GM23248 (cell line): Measurements from ENCODE around the gene ADAM12. TPM values are rescaled to one million over a fixed set of nuclear protein-coding genes. Genes with fewer than 3 reads are reported as not detected.

Experiments
- DNase-seq: peaks from one replicate; pipeline ENCODE4 v3.0.0-alpha.2; 2015
- H2AFZ ChIP-seq: fragments of 200-600 bp; sonication (generic); 2 replicates; pipeline ENCODE4 v1.6.1; 2016; ENCODE audit warnings: antibody characterized with exemption
- H3F3A ChIP-seq: fragments of 200-600 bp; sonication (generic); 2 replicates; pipeline ENCODE4 v1.6.1; 2016; ENCODE audit warnings: mild to moderate bottlenecking, antibody characterized with exemption, mixed run types; ENCODE audit not compliant: insufficient read depth
- H3K27ac ChIP-seq: fragments of 200-600 bp; sonication (generic); 2 replicates; pipeline ENCODE4 v1.5.1; 2016; ENCODE audit warnings: mild to moderate bottlenecking
- H3K27me3 ChIP-seq: fragments of 200-600 bp; sonication (generic); replicated peaks from 2 replicates; pipeline ENCODE4 v1.6.1; 2016; ENCODE audit warnings: mild to moderate bottlenecking; ENCODE audit not compliant: insufficient read depth
- H3K36me3 ChIP-seq: fragments of 200-600 bp; sonication (generic); 2 replicates; pipeline ENCODE4 v1.6.1; 2016; ENCODE audit warnings: low read depth, mild to moderate bottlenecking
- H3K4me1 ChIP-seq: fragments of 200-600 bp; sonication (generic); 2 replicates; pipeline ENCODE4 v1.6.1; 2016; ENCODE audit warnings: mild to moderate bottlenecking; ENCODE audit not compliant: insufficient read depth
- H3K4me2 ChIP-seq: fragments of 200-600 bp; sonication (generic); one replicate; pipeline ENCODE4 v1.6.1; 2016; ENCODE audit warnings: mild to moderate bottlenecking; ENCODE audit not compliant: unreplicated experiment
- H3K4me3 ChIP-seq: fragments of 200-600 bp; sonication (generic); 2 replicates; pipeline ENCODE4 v1.5.1; 2016; ENCODE audit warnings: mild to moderate bottlenecking
- H3K79me2 ChIP-seq: fragments of 200-600 bp; sonication (generic); 2 replicates; pipeline ENCODE4 v1.6.1; 2016; ENCODE audit warnings: mild to moderate bottlenecking; ENCODE audit not compliant: insufficient read depth
- H3K9ac ChIP-seq: fragments of 200-600 bp; sonication (generic); 2 replicates; pipeline ENCODE4 v1.6.1; 2016; ENCODE audit warnings: mild to moderate bottlenecking
- H3K9me2 ChIP-seq: fragments of 200-600 bp; sonication (generic); 2 replicates; pipeline ENCODE4 v1.6.1; 2016; ENCODE audit warnings: mixed run types, mild to moderate bottlenecking, moderate library complexity; ENCODE audit not compliant: insufficient read depth
- H3K9me3 ChIP-seq: fragments of 200-600 bp; sonication (generic); one replicate; pipeline ENCODE4 v1.6.1; 2017; ENCODE audit warnings: low read depth
- H4K20me1 ChIP-seq: fragments of 200-600 bp; sonication (generic); 2 replicates; pipeline ENCODE4 v1.6.0; 2016; ENCODE audit not compliant: insufficient read depth
- EZH2 ChIP-seq: fragments of 200-600 bp; sonication (generic); IDR thresholded peaks from 2 replicates; pipeline ENCODE4 v1.6.1; 2018; ENCODE audit warnings: antibody characterized with exemption, mild to moderate bottlenecking; ENCODE audit not compliant: insufficient read depth, poor library complexity, severe bottlenecking
- EZH2phosphoT487 ChIP-seq: fragments of 200-600 bp; sonication (generic); IDR thresholded peaks from 2 replicates; pipeline ENCODE4 v1.6.1; 2018; ENCODE audit warnings: antibody characterized with exemption, moderate library complexity, mild to moderate bottlenecking, low read depth; ENCODE audit not compliant: insufficient read depth
- WGBS, 2 experiments: methylation state at CpG; one replicate each; pipeline ENCODE4 v1.1.6; 2015 to 2017; ENCODE audit warnings: low lambda C conversion rate in 2 of 2, low coverage in 1 of 2; ENCODE audit errors: missing lambda C conversion rate in 2 of 2; 5-methylcytosine and 5-hydroxymethylcytosine counted together
- in situ Hi-C: fragments of 300-500 bp; cut with MboI; formaldehyde crosslinking; loops from 2 replicates; pipeline ENCODE4 v1.15.0; 2020
- polyA plus RNA-seq: library from polyadenylated mRNA; unstranded; fragments of >200 nt; fragmentation: Nextera tagmentation; extraction: Ambion mirVana; gene quantifications from 2 replicates; pipeline ENCODE4 v1.2.1, GENCODE V29; 2016
- total RNA-seq: library from RNA; depleted of rRNA; stranded (reverse); fragments of >200 nt; shearing (Covaris generic); gene quantifications from 2 replicates; pipeline ENCODE4 v1.2.3, GENCODE V29; 2014

Gene ADAM12
- total and polyA plus RNA-seq, 2 experiments from 2014 or later = 58.4 to 127 TPM

- H3K9ac ChIP-seq = peak overlapping the region; percentile 26
- no peaks in the 10 kb centered on the region for H3K9me3 ChIP-seq
- peak; percentile 50 for DNase-seq
- H3K36me3 ChIP-seq = peaks cover 9% of the 10 kb centered on the region; the same call in 1 of the 2 replicates
- in situ Hi-C loops = no loop called here
- H3K79me2 ChIP-seq = peaks cover 4% of the 10 kb centered on the region; the same call in 1 of the 2 replicates
- 65 to 67% methylated on average over 12 of the region's 12 CpGs for WGBS, 2 experiments
- no peaks in the 10 kb centered on the region for H3K27me3 ChIP-seq
- TF ChIP-seq EZH2 (no peak), EZH2phosphoT487 (no peak)
- peak overlapping the region; percentile 3 for H3K4me2 ChIP-seq
- peaks cover 10% of the 10 kb centered on the region; the same call in 1 of the 2 replicates for H3F3A ChIP-seq
- 0 out of 2 replicates have a peak, but pooled peaks cover 12% of the 10 kb centered on the region for H3K4me1 ChIP-seq
- H2AFZ ChIP-seq = no peak overlapping the region
- no peak overlapping the region for H3K4me3 ChIP-seq
- H3K27ac ChIP-seq = peak overlapping the region; percentile 1; the same call in 1 of the 2 replicates
- no peaks in the 10 kb centered on the region for H4K20me1 ChIP-seq
- H3K9me2 ChIP-seq = no peaks in the 10 kb centered on the region
Observed at GRCh38 chr10:126080879-126081411, 307.3 kb downstream of the ADAM12 start.

GRCh38 chr10:126080291-126080825 lies 307.9 kb downstream of the ADAM12 start:
- peak overlapping the region; percentile 1; the same call in 1 of the 2 replicates for H3K27ac ChIP-seq
- H3F3A ChIP-seq = peaks cover 10% of the 10 kb centered on the region; the same call in 1 of the 2 replicates
- peak overlapping the region; percentile 26 for H3K9ac ChIP-seq
- no peak overlapping the region for H2AFZ ChIP-seq
- WGBS, 2 experiments = 89 to 94% methylated on average over 7 of the region's 7 CpGs
- no peak for DNase-seq
- in situ Hi-C loops = no loop called here
- TF ChIP-seq EZH2 = no peak
- TF ChIP-seq EZH2phosphoT487 = no peak
- H3K79me2 ChIP-seq = no peaks in the 10 kb centered on the region
- peak overlapping the region; percentile 3 for H3K4me2 ChIP-seq
- no peaks in the 10 kb centered on the region for H3K9me3 ChIP-seq
- H3K4me1 ChIP-seq = 0 out of 2 replicates have a peak, but pooled peaks cover 12% of the 10 kb centered on the region
- H3K27me3 ChIP-seq = no peaks in the 10 kb centered on the region
- no peak overlapping the region for H3K4me3 ChIP-seq
- no peaks in the 10 kb centered on the region for H3K9me2 ChIP-seq
- no peaks in the 10 kb centered on the region for H4K20me1 ChIP-seq
- H3K36me3 ChIP-seq = 0 out of 2 replicates have a peak, but pooled peaks cover 5% of the 10 kb centered on the region

GRCh38 chr10:126075009-126075408 lies 313.3 kb downstream of the ADAM12 start:
- no peaks in the 10 kb centered on the region for H4K20me1 ChIP-seq
- no peak overlapping the region for H2AFZ ChIP-seq
- no peaks in the 10 kb centered on the region for H3K9me3 ChIP-seq
- H3K4me1 ChIP-seq = peaks cover 16% of the 10 kb centered on the region
- H3K4me2 ChIP-seq = no peak overlapping the region
- H3K9me2 ChIP-seq = no peaks in the 10 kb centered on the region
- H3F3A ChIP-seq = peaks cover 9% of the 10 kb centered on the region; the same call in 1 of the 2 replicates
- WGBS, 2 experiments = 96% methylated on average over 6 of the region's 6 CpGs
- H3K9ac ChIP-seq = no peak overlapping the region
- in situ Hi-C loops = no loop called here
- no peaks in the 10 kb centered on the region for H3K79me2 ChIP-seq
- no peaks in the 10 kb centered on the region for H3K27me3 ChIP-seq
- no peak overlapping the region for H3K4me3 ChIP-seq
- H3K27ac ChIP-seq = no peak overlapping the region
- no peak for DNase-seq
- TF ChIP-seq EZH2 (no peak), EZH2phosphoT487 (no peak)
- H3K36me3 ChIP-seq = no peaks in the 10 kb centered on the region

GRCh38 chr10:126074291-126074690 lies 314.0 kb downstream of the ADAM12 start:
- no peak for DNase-seq
- no peaks in the 10 kb centered on the region for H3K9me2 ChIP-seq
- peaks cover 9% of the 10 kb centered on the region; the same call in 1 of the 2 replicates for H3F3A ChIP-seq
- no peaks in the 10 kb centered on the region for H3K9me3 ChIP-seq
- no peaks in the 10 kb centered on the region for H3K36me3 ChIP-seq
- no peaks in the 10 kb centered on the region for H3K27me3 ChIP-seq
- peak overlapping the region; percentile 61 for H3K27ac ChIP-seq
- H2AFZ ChIP-seq = no peak overlapping the region
- no peak overlapping the region for H3K4me3 ChIP-seq
- in situ Hi-C loops = no loop called here
- H3K4me2 ChIP-seq = peak overlapping the region; percentile 50
- no peak for TF ChIP-seq EZH2phosphoT487
- H3K79me2 ChIP-seq = no peaks in the 10 kb centered on the region
- H4K20me1 ChIP-seq = no peaks in the 10 kb centered on the region
- H3K4me1 ChIP-seq = peaks cover 16% of the 10 kb centered on the region
- peak overlapping the region; percentile 42; the same call in 1 of the 2 replicates for H3K9ac ChIP-seq
- 70 to 80% methylated on average over 3 of the region's 3 CpGs for WGBS, 2 experiments
